ENCODE results near the gene NGRN. TPM values are rescaled to one million over a fixed set of nuclear protein-coding genes. Genes with fewer than 3 reads are reported as not detected.

NGRN gene
- total and polyA plus RNA-seq, 2 of the 8 experiments (the other 6 are each of a cell fraction or from before 2014, with no cell fraction given), result 60.1 to 101 TPM

- TF ChIP-seq RFX5 (IDR thresholded peaks at IDR 0.05; ENCODE audit: borderline replicate concordance, low read depth, low read length), result no peak
- TF ChIP-seq ASH2L (IDR thresholded peaks at IDR 0.05; ENCODE audit: low read length), result peak; percentile 64
- TF ChIP-seq KDM1A (IDR thresholded peaks at IDR 0.05; ENCODE audit: borderline replicate concordance, low read length), result 0 out of 2 replicates have a peak, but pooled peaks have one; percentile 82
- TF ChIP-seq SIN3A (conservative IDR thresholded peaks at IDR 0.05 in 1 of 2, IDR thresholded peaks at IDR 0.05 in 1 of 2; ENCODE audit: low read depth in 1 of 2, low read length in 2 of 2), result peak; percentile 84 to 92; a peak in 3 of 4 replicates
- TF ChIP-seq TAF1 (IDR thresholded peaks at IDR 0.05; ENCODE audit: low read depth, low read length), result peak; percentile 28; the same call in 1 of the 2 replicates
These were observed 16.1 kb upstream of the NGRN start, which contains the start of gene TTLL13 (continued) for GRCh38 chr15:90249203-90249863.
